IPS-18c (cell line): Measurements from ENCODE around the gene TNIP3.
"Not testable (repeated sequence)": the region's sequence is repeated elsewhere in the genome, so short reads cannot be mapped to it uniquely, and the experiment has no call there.

Experiments used
- H3K4me3 ChIP-seq: 2 replicates; pipeline ENCODE4 v1.7.0; 2013; ENCODE audit warnings: low read depth, mild to moderate bottlenecking, low read length, moderate library complexity; ENCODE audit not compliant: insufficient read depth
- H3K9me3 ChIP-seq: one replicate; pipeline ENCODE4 v1.6.1; 2013; ENCODE audit warnings: mild to moderate bottlenecking, low read length, moderate library complexity; ENCODE audit not compliant: control insufficient read depth, insufficient read depth

Gene TNIP3, protein sequence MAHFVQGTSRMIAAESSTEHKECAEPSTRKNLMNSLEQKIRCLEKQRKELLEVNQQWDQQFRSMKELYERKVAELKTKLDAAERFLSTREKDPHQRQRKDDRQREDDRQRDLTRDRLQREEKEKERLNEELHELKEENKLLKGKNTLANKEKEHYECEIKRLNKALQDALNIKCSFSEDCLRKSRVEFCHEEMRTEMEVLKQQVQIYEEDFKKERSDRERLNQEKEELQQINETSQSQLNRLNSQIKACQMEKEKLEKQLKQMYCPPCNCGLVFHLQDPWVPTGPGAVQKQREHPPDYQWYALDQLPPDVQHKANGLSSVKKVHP

GRCh38 chr4:121164291-121164690 is at the start of gene TNIP3:
Gene TNIP3 (minus strand): TSS chr4:121164321. CDS start chr4:121164125, 196 bp downstream.
- Histone ChIP-seq H3K4me3 (no peak within 1 kb of the TSS), H3K9me3 (peaks cover 2% of the 10 kb centered on the region)

DNA sequence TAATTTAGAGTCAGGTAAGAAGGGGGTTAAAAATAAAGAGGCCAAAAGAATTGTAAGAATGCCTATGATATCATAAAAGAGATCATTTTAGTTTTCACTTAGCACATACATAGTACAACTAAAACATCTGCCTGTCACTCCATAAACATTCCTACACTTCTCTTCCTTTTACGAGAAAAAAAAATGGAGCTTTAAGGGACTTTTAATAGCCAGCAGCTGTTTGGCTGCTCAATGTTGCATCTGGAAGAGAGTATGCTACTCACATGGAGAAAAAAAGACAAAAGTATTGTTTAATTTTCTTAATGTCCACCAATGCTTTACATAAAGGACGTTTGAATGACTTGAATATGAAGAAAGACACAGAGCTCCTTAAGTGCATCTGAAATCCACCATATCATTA is 48.7 kb upstream of the TNIP3 start:
- H3K9me3 ChIP-seq, result no peaks in the 10 kb centered on the region
- no peak overlapping the region for H3K4me3 ChIP-seq

DNA sequence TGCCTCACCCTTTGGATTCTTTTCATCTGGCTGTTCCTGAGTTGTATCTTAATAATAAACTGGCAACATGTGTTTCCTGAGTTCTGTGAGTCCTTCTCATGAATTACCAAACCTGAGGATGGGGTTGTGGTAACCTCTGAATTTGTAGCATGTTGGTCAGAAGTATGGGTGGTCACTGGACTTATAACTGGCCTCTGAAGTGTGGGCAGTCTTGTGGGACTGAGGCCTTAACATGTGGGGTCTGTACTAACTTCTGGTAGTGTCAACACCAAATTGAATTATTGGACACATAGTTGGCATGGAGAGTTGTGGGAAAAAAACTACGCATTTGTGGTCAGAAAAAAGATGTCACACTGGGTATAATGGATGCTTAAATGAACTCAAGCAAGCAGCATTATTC is 45.0 kb upstream of the TNIP3 start:
- H3K9me3 ChIP-seq, result no peaks in the 10 kb centered on the region

GRCh38 chr4:121208244-121209007 is 44.3 kb upstream of the TNIP3 start:
- Histone ChIP-seq H3K4me3 (no peak overlapping the region), H3K9me3 (no peaks in the 10 kb centered on the region)

More for the DNA sequence above, 45.0 kb upstream of the TNIP3 start:
- no peak overlapping the region for H3K4me3 ChIP-seq

- H3K9me3 ChIP-seq, H3K4me3 ChIP-seq: not testable (repeated sequence)
These were observed 41.7 kb upstream of the TNIP3 start for GRCh38 chr4:121205777-121206176.

GRCh38 chr4:121200795-121201472 is 36.8 kb upstream of the TNIP3 start:
- Histone ChIP-seq H3K9me3 (no peaks in the 10 kb centered on the region), H3K4me3 (no peak overlapping the region)

DNA sequence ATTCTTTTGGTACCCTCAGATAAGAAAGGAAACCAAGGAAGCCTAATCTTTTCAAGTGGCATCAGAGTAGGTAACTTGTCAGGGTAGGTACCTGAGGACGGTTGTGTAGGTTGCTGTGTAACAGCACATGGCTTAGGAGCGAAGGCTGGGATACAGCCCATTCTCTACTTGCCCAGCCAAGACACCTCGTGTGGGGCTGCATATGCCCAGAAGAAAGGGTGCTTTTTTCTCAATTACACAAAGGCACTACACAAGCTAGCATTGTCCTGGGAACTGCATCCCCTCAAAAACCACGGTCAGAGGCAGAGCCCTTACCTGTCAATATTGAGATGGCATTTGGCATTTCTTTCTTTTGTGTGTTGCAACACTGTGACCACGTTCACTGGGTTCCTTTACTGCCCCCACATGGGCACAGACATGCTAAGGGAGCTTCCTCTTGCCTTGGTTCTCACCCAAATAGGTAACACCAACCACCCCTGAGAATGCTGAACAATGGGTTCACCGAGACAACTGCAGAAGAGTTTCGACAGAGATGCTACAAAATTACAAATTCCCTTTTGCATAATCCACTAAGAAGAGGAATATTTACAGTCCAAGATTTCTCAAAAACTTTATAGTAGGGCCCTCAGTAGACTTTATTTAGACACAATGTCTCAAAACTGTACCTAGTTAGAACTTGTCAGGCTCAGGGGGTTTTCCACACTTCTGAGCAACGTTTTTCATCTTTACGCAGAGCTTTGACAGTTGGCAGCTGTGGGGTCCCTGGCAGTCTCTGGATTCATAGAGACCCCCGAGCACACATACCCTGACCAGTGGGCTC is 35.8 kb upstream of the TNIP3 start:
- Histone ChIP-seq H3K4me3 (no peak overlapping the region), H3K9me3 (no peaks in the 10 kb centered on the region)

DNA sequence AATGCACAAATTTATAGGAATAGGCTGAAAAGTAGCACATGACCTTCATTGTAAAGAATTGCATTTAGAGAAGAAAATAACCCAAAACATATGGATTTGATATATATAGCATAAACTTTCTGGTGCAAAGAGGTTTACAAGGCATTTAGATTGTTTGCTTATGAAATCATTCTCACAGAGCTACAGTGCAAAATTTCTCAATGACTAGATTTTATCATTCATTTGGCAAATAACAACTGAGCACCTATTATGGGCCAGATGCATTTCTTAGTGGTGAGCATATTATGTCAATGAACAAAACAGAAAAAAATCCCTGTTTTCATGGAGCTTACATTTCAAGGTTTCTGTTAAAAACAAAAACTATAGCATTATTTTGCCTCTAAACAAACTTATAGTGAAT is 34.1 kb upstream of the TNIP3 start:
- H3K9me3 ChIP-seq, result no peaks in the 10 kb centered on the region
- H3K4me3 ChIP-seq, result no peak overlapping the region

- H3K4me3 ChIP-seq, result no peak overlapping the region
These were observed 31.5 kb upstream of the TNIP3 start for GRCh38 chr4:121195649-121196048.

GRCh38 chr4:121192480-121192879 is 28.4 kb upstream of the TNIP3 start:
- no peaks in the 10 kb centered on the region for H3K9me3 ChIP-seq
- no peak overlapping the region for H3K4me3 ChIP-seq

More at GRCh38 chr4:121195649-121196048, 31.5 kb upstream of the TNIP3 start:
- no peaks in the 10 kb centered on the region for H3K9me3 ChIP-seq

GRCh38 chr4:121192013-121192412 is 27.9 kb upstream of the TNIP3 start:
- H3K4me3 ChIP-seq, result no peak overlapping the region
- H3K9me3 ChIP-seq, result no peaks in the 10 kb centered on the region

DNA sequence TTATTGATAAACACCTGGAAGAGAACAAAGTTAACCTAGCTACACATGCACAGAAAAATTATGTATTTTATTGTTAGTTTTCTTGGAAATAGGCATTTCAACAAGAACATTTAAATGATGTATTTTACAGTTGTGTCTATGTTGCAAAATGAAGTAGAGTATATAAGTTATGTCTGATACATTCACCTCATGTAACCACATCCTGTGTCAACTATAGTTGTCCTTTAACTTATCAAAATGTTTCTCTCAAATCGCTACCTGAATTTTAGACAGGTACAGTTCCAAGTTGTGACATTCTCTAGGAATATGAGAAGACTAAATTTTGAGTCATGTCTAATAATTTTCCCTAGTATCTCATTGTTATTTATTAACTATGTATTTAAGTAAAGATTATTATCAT is 27.2 kb upstream of the TNIP3 start:
- Histone ChIP-seq H3K9me3 (no peaks in the 10 kb centered on the region), H3K4me3 (no peak overlapping the region)

GRCh38 chr4:121190389-121190788 is 26.3 kb upstream of the TNIP3 start:
- no peaks in the 10 kb centered on the region for H3K9me3 ChIP-seq
- H3K4me3 ChIP-seq, result no peak overlapping the region

DNA sequence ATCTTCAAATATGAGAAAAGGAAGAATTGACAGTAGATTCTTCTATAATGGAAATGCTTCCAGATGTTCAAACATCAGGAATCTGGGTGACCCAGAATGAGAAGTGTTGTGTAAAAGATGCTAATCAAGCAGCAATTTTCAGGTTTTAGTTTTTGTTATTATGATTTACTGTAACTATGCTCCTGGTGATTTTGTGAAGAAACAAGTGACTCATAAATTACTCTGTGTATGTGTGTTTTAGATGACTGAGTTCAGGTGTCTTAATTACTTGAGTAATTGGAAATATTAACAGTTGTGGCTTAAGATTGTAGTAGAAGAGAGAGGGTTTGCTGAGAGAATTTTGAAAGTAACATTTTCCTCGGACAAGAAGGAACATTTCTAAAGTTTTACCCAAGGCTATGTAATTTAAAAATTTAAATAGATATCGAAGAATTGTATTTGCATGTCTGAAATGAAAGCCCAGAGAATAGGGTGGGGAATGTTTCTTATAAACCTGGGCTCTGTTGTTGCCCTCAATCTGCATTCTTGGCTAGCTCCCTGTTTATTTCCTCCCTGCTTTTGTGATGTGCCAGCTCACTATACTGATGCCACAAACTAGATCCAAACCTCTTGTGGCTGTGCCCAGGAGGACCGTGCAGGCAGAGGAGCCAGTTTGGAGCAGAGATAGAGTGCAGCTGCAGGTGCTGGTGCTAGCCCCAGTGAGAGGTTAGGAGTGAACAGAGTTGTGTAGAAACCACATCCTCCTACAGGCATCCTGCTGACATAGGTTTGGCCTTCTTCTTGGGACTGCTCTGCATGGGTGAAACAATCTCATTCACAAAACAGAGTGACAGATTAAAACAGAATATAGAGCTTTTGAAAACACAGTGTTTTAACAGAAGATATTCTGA is 25.4 kb upstream of the TNIP3 start:
- no peak overlapping the region for H3K4me3 ChIP-seq
- no peaks in the 10 kb centered on the region for H3K9me3 ChIP-seq

- Histone ChIP-seq H3K9me3 (no peaks in the 10 kb centered on the region), H3K4me3 (no peak overlapping the region)
These were observed 23.1 kb upstream of the TNIP3 start for GRCh38 chr4:121187206-121187605.

DNA sequence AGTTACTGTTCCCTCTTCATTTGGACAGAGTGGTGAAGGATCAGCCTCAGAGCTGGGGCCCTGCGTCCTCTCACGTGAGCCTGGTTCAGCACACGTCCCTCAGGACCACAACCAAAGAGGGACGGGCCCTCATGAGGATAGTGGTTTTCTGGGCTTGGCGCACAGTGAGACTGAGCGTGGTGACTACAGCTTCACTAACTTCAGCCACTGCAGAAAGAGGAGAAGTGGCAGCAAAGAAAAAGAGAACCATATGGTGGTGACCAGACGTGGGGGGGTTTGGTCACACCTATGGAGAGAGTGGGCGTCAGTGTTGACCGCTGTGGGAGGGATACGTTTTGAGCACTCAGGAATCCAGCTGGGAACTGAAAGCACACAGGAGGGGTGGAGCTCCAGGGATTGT is 21.8 kb upstream of the TNIP3 start:
- Histone ChIP-seq H3K4me3 (no peak overlapping the region), H3K9me3 (no peaks in the 10 kb centered on the region)
